SIG-M5 treated with dmso at 0.1 percent for 504 hours (cell line): Measurements from ENCODE around the gene CDC42SE1.

Source experiments
- DNase-seq: peaks from one replicate; lab custom pipeline; 2025; ENCODE audit not compliant: unreplicated experiment; lab: John Stamatoyannopoulos, UW

Gene CDC42SE1

GRCh38 chr1:151009674-151010345 is 49.6 kb downstream of the CDC42SE1 start:
- no peak for DNase-seq

DNA sequence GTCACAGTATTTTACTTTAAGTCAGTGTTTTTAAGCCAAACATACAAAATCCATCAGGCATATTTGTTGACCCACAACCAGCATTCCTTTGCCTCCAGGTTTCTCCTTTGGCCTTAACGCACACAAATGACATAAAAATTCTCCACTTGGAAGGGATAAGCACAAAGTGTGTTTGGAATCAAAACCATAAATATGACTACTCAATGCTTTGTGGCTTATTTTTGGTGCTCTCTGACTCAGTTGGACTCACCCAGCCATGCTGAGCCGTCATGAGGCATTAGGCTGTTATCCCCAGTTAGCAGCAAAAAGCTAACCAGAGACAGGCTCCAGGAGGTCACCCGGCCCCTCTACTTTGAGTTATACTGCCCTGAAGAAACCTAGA is 50.2 kb downstream of the CDC42SE1 start:
- DNase-seq = no peak

GRCh38 chr1:151008244-151009205 is 50.9 kb downstream of the CDC42SE1 start, which contains the start of gene PRUNE1:
PRUNE1 (plus strand) TSS chr1:151008449; CDS start chr1:151008633, 184 bp downstream.
- DNase-seq = peak; percentile 98

DNA sequence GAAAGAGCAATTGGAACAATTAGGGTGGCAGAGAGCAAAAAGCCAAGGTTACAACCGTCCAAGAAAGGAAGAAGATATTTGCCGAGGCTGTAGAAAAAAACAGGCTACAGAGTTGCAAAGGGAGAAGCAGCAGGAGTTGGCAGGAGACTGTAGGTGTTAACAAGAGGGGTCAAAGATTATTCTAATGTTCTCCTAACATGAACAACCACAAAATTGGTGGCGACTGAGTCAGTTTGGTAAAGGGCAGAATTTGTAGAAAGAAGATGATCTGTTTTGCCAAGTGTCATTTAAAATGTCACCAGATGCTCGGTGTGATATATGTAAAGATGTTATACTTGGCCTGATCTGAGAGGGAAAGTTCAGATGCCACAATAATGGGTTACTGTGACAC is 51.6 kb downstream of the CDC42SE1 start:
- DNase-seq = no peak

- DNase-seq = peak; percentile 97
Observed at GRCh38 chr1:151006327-151007052, 52.9 kb downstream of the CDC42SE1 start, which contains the start of gene MINDY1. MINDY1 (minus strand) TSS chr1:151006902; CDS start chr1:151002617, 4,285 bp downstream.

DNA sequence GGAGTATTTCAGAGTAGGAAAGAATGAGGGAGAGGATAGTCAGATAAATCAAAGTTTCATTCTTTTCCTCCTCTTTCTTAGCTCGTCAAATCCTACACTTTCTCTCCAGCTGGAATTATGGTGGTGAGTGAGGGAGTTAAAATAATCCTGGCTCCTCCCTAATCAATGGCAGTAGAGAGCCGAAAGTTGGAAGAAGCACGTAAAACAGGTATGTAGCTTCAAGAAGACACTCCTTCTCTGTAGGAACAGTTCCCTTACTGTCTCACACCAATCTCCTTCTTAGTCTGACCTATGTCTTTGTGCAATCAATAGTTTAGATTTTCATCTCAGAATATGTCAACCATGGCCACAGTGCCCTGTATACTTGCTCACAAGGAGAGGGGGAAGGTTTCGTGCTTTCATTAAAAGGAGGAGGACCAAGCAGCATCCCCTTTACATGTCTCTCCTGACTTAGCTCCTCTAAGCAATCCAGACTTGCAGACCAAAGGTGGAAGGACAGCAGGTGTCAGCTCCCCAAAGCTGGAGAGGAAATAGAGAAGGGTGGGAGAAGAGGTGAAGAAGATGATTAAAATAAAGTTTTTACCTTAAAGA is 53.6 kb downstream of the CDC42SE1 start:
- no peak for DNase-seq

DNA sequence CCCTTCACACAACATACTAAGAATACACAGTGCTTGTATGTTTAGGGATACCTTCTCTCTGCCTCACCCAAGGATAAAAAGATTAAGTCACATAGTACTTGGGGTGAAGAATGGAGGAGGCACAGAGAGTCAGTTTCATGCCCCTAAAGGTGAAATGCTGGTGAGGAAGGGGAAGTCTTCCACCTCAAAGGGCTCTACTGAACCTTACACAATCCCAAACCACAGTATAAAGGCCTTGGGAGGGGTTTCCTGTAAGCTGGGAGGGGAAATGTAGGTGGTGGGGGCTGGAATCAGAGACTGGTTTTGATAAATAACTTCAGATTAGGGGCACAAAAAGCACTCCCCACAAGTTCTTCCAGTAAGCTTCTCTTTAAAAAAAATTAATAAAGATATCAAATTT is 56.2 kb downstream of the CDC42SE1 start:
- peak; percentile 78 for DNase-seq

GRCh38 chr1:151002611-151003010 is 56.8 kb downstream of the CDC42SE1 start:
- DNase-seq = no peak

- peak; percentile 61 for DNase-seq
Observed at GRCh38 chr1:151002051-151002450, 57.4 kb downstream of the CDC42SE1 start.

DNA sequence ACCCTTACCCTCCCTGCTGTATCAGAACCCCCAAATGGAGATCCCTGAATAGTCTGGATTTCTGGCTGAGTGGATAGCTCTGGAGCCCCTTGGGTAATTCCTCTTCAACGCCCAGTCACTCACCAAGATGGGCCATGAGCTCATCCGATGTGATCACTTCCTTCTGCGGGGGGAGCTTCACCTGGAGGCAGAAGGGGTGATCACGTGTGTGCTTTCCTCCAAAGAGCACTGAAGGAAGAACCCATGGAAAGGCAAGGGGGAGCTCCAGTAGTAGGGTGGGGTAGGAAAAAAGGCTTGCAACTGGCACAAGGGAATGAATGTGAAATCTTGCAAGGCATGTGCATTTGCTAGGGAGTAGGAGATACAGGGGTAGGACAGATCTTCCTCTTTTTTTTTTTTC is 57.8 kb downstream of the CDC42SE1 start:
- peak; percentile 61 for DNase-seq
